HPDE6-E6E7 (cell line): ENCODE results near the gene PTPRN2.

Experiments
- DNase-seq: peaks from one replicate; pipeline ENCODE4 v3.0.0; 2011; ENCODE audit warnings: missing footprints; ENCODE audit errors: extremely low spot score

PTPRN2 gene

DNA sequence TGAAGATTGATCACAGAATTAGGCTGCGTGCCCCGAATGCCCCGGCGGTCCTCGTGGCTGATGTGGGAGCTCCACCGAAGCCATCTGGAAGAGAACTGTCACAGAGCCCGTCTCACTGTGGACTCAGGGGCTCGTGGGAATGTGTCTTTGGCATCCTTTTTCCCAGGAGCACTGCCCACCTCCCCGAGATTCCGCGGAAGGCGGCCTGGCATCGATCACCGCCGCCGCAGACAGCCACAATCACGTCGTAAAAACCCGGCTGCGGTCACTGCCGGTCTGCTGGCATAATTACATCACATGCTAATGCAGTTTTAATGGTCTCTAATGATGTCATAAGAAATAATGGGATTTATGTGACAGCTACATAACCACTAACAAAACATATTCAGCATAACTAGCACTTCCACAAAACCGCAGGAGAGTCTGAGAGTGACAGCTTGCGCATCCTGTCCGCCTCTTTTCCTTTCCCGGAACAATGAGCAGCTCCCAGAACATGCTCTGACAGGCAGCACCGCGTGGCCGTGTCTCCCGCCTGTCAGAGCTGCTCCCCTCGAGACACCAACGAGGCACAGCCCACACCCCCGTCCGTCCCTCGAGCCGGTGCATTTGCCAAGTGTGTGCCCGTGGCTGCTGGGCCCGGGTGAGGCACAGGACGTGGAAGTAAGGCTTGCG, 490.0 kb downstream of the PTPRN2 start:
- no peak for DNase-seq

DNA sequence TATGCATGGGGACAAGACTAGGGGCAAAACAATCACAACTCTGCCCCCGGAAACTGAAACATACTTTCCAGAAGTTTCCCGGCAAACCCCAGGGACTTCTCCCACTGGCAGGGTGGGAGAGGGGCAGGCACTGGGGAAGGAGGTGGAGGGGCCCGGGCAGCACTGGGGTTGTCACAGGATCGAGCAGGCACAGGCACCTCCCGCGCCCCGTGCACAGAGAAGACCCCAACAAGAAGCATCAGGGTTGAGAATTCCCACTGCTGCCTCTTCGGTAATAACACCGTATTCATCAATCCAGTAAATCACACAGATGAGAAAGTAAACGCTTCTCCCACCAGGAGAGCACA, 490.5 kb downstream of the PTPRN2 start:
- DNase-seq, result no peak

GRCh38 chr7:158096582-158096981, 491.0 kb downstream of the PTPRN2 start:
- no peak for DNase-seq

GRCh38 chr7:158094671-158095226, 492.9 kb downstream of the PTPRN2 start:
- DNase-seq, result no peak

GRCh38 chr7:158094046-158094445, 493.6 kb downstream of the PTPRN2 start:
- DNase-seq, result no peak

DNA sequence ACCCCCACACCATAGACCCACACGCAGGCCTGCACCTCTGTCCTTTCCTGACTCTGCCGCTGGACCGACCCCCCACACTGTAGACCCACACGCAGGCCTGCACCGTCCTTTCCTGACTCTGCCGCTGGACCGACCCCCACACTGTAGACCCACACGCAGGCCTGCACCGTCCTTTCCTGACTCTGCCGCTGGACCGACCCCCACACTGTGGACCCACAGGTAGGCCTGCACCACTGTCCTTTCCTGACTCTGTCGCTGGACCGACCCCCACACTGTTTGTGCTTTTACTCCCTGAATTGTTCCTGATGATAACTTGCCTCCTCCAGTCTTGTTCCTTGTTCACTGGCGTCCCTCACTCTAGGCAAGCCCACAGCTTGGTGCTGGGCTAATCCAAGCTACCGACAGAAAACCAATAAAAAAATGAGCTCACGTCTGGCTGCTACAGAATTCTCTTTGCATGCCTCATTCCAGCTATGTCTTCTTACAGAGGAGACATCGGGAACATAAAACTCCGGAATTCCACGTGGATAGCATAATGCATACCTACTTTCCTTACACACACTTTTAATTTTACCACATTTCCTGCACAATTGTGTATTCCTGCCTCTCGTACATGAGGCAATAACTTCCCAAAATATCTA, 494.3 kb downstream of the PTPRN2 start:
- DNase-seq, result no peak

DNA sequence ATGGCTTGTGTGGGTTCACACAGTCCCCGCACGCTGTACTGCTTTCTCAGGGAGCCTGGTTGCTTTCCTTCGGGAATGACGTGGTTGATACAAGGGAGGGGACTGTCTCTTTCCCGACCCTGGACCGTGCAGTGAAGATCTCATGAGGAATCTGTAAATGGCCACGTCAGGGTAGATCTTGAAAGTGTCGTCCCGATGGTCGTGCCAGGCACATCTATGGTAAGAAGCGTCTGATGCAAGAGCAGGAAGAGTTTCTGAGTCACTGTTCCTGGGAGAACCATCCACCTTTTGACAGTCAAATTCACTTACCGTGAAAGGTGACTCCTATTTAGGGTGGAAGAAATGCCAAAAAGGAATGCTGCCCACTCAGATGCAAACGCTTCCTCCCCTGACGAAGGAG, 500.4 kb downstream of the PTPRN2 start:
- DNase-seq, result no peak

DNA sequence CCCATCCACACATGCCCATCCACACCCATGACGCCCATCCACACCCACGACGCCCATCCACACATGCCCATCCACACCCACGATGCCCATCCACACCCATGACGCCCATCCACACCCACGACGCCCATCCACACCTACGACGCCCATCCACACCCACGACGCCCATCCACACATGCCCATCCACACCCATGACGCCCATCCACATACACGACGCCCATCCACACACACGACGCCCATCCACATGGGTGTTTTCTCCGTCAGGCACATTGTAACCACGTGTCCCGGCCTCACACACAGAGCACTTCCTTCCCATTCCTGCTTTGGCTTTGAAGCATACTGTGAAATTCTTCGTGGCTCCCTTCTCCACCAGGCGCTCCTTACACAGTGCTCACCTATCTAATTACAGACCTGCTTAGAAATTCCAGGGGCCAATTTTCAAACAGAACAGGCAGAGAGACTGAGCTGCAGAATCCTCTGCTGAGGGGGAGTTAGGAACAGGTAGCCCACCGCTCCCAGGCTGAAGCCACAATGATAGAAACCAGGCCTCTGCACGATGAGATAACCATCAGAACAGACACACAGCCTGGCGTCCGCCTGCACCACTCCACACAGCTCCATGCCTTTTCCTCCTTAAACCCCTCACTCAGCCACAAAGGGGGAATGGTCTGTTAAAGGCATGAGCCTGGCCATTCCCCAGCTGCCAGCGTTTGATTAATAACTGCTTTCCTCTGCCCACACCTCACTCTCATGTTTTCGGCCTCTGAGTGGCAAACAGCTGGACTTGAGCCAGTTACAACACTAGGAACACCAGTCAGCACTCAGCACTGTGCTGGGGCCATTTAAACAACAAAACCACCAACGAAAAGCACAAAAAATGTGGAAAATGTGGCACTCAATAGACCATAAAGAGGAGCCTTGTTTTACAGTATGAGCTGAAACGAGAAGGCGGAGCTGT, 501.6 kb downstream of the PTPRN2 start:
- DNase-seq, result no peak

DNA sequence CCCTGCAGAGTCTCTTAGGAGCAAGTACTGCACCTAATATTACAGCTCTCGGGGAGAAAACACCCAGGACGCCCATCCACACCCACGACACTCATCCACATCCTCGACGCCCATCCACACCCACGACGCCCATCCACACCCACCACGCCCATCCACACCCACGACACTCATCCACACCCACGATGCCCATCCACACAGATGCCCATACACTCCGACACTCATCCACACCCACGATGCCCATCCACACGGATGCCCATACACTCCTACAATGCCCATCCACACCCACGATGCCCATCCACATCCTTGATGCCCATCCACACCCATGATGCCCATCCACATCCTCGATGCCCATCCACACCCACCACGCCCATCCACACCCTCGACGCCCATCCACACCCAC, 503.1 kb downstream of the PTPRN2 start:
- no peak for DNase-seq

DNA sequence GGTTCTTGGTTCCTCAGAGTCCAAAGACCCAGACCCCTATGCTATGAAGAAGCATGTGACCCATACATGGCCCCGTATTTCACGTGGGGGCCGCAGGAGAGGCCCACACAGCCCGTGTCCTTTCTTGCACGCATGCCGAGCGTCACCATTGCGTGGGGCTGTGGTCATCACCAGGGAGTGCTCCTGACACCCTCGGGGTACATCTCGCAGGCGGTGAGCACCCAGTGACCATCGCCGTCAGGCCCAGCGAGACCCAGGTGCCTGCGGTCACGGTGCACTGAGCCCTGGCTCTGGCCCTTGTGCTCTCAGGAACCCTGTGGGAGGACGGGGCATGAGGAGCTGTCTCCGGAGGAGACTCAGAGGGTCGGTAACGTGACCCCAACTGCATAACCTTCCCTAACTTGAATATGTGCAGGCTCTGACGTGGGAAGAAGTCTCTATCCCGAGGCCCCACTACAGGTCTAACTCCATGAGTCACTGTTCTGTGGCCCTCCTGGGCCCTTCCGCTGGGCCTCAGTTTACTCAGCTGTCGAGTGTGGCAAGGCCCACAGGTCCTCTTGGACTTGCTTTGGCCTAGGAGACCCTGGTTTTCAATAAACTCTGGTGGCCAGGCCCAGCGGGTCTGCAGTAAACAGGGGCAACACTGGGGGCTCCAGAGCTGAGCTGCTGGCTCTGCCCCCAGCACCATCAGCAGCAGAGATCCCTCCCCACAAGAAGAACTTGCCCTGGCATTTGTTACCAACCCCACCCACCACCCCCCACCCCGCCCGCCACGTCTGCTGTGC, 503.9 kb downstream of the PTPRN2 start:
- DNase-seq, result no peak

- DNase-seq, result no peak
Measured at GRCh38 chr7:158082761-158083160, 504.9 kb downstream of the PTPRN2 start.

GRCh38 chr7:158080899-158081445, 506.7 kb downstream of the PTPRN2 start:
- DNase-seq, result no peak

- no peak for DNase-seq
Measured at GRCh38 chr7:158077934-158078910, 509.4 kb downstream of the PTPRN2 start.

DNA sequence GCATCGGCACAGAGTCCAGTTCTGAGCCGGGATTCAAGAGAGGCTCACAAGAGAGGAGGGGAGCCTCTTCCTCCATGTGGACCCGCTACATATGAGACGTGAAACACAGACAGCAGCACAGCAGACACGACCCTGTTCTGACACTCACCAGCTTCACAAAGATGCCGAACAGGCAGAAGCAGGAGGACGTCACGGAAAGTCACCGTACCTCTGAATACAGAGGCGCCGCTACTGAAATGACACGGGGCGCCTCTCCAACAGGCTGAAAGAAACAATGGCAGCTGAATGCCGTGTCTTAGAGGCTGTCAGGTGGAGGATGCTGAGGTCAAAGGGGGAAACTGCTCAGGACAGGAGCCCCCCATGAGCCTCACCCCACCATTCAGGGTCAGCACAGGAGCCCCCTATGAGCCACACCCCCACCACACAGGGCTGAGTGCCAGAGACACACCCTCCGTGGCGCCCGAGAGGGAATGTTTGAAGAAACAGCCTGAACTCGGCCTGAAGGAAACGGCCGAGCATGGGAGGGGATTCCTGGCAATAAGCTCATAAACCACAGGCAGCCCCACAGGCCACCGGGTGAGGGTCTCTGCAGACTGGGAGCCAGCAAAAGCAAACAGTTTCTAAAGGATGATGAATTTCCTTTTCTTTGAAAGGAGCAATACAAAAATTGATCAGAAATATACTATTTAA, 510.3 kb downstream of the PTPRN2 start:
- DNase-seq, result no peak

- DNase-seq, result no peak
Measured at GRCh38 chr7:158076656-158077055, 511.0 kb downstream of the PTPRN2 start.

DNA sequence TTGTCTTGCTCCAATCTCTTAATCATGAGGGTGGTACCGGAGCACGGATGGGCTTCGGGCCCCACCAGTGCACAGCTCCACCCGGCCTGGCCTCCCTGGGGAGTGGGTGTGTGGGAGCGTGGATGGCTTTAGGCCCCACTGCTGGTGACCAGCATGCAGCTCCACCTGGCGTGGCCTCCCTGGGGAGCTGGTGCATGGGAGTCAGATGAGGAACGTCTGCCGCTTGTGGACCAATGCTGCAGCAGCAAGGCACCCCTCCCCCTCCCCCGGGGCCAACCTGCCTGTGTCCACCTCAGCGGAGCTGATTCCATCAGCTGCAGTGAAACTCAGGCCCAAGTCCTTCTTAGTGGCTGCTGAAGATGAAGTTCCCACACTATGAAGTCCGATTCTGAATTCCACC, 511.4 kb downstream of the PTPRN2 start:
- no peak for DNase-seq

GRCh38 chr7:158075633-158076001, 512.0 kb downstream of the PTPRN2 start:
- DNase-seq, result no peak

DNA sequence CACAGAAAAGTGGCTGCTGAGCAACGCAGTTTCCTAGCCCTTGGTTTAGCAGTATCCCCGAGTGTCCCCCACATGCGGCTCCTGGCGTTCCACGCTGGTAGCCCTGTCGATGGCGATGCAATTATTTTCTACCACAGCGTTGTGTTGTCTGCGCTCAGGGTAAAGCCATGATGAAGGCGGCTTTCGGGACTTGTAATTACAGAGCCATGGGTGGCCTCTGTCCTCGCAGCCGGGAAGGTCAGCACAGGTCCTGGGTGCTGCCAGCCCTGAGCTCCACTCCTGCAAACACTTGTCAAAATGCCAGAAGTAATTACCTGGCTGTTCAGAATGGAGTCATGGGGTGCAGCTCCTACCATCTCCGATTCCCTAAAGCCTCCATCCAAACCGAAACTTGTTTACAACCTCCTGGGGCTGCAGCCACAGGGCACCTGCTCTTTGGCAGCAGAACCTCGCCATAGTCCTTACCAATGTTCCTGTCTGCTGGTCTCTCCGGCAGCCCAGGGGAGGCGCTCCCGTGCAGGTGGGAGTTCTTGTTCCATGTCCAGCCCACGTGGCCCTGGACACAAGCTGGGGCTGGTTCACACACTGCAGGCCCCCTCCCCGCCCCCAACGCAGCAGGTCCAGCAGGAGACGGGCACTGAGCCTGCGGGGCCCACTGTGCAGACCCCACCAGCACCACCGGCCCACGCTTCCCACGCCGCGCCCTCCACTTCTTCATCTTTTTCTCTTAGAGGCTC, 512.6 kb downstream of the PTPRN2 start:
- no peak for DNase-seq
